ENCODE results near the gene SNCG. TPM values are rescaled to one million over a fixed set of nuclear protein-coding genes. Genes with fewer than 3 reads are reported as not detected.
"Not testable (repeated sequence)": the region's sequence is repeated elsewhere in the genome, so short reads cannot be mapped to it uniquely, and the experiment has no call there.

SNCG gene
- total RNA-seq, 2 donors from 2014 or later: 20.9 to 33.8 TPM

DNA sequence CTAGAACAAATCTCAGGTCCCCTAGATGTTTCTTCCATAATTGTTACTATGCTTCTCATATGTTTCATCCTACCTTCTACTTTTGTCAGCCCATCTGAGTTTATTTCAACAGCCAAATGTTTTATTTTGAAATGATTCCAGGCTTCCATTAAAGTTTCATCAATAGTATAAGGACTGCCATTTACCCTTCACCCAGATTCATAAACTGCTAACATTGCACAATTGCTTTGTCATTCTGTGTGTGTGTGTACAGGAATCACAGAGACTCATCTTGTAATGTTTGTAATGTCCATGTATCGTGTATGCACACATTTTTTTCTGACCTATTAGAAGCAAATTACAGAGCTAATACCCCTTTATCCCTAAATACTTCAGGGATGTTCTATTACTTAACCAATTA, 26.5 kb upstream of the SNCG start:
- H3K36me3 ChIP-seq: peaks cover 34% of the 10 kb centered on the region
- H3K27me3 ChIP-seq: no peaks in the 10 kb centered on the region
- no peaks in the 10 kb centered on the region for H3K4me1 ChIP-seq
- TF ChIP-seq CTCF (IDR thresholded peaks at IDR 0.05): no peak
- H3K4me3 ChIP-seq: no peak overlapping the region
- no peak overlapping the region for H3K27ac ChIP-seq
- no peak for DNase-seq (ENCODE audit: low spot score)
- H3K9me3 ChIP-seq: no peaks in the 10 kb centered on the region

- Histone ChIP-seq H3K4me1 (no peaks in the 10 kb centered on the region), H3K27me3 (no peaks in the 10 kb centered on the region), H3K36me3 (peaks cover 34% of the 10 kb centered on the region), H3K4me3 (no peak overlapping the region), H3K9me3 (no peaks in the 10 kb centered on the region), H3K27ac (no peak overlapping the region)
- DNase-seq (ENCODE audit: low spot score): no peak
- TF ChIP-seq CTCF (IDR thresholded peaks at IDR 0.05): no peak
Measured at GRCh38 chr10:86932674-86933073, 25.7 kb upstream of the SNCG start.

- not testable (repeated sequence) for H3K27ac ChIP-seq, H3K9me3 ChIP-seq, H3K27me3 ChIP-seq, H3K4me1 ChIP-seq, H3K4me3 ChIP-seq
- DNase-seq (ENCODE audit: low spot score): peak; percentile 55
- H3K36me3 ChIP-seq: peaks cover 26% of the 10 kb centered on the region
Measured at GRCh38 chr10:86934162-86934711, 24.2 kb upstream of the SNCG start.

DNA sequence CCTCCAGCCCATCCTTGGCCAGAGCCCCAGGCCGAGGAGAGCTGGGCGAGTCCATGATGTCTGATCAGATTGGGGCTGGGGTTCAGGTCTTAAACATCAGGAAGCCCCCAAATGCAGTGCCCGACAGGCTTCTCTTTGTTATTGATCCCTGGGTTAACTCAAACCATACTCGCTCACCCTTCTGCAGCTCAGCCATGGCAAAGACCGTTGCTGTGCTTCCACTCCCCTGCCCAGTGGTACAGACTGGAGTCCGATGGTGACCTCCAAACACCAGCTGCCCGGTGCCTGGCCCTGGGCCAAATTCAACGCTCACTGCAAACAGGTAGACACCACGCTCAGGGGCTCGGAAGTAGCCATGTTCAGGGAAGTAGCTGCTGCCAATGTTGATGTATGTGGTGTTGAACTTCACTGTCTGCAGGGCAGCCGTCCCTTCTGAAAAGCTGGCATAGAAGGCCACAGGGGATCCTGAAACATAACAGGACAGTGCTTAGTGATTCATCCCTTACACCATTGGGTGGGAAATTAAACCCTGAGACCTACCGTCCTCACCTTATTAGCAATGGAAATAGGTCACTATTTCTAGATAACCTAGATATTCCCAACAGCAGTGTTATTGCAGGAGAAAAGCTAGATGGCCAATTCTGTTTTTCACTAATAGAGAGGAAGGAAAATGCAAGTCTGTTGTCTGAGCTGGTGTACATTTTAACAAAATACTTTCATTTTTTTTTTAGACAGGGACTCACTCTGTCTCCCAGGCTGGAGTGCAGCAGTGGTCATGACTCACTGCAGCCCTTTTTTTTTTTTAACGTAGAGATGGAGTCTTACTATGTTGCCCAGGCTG, 21.5 kb upstream of the SNCG start:
- no peak overlapping the region for H3K4me3 ChIP-seq
- H3K4me1 ChIP-seq: peaks cover 0 to 10% of the 10 kb centered on the region in 2 donors
- peaks cover 14% of the 10 kb centered on the region for H3K36me3 ChIP-seq
- no peak overlapping the region for H3K27ac ChIP-seq
- no peaks in the 10 kb centered on the region for H3K9me3 ChIP-seq
- no peaks in the 10 kb centered on the region for H3K27me3 ChIP-seq
- TF ChIP-seq CTCF (IDR thresholded peaks at IDR 0.05): no peak
- peak; percentile 57 for DNase-seq (ENCODE audit: low spot score)

DNA sequence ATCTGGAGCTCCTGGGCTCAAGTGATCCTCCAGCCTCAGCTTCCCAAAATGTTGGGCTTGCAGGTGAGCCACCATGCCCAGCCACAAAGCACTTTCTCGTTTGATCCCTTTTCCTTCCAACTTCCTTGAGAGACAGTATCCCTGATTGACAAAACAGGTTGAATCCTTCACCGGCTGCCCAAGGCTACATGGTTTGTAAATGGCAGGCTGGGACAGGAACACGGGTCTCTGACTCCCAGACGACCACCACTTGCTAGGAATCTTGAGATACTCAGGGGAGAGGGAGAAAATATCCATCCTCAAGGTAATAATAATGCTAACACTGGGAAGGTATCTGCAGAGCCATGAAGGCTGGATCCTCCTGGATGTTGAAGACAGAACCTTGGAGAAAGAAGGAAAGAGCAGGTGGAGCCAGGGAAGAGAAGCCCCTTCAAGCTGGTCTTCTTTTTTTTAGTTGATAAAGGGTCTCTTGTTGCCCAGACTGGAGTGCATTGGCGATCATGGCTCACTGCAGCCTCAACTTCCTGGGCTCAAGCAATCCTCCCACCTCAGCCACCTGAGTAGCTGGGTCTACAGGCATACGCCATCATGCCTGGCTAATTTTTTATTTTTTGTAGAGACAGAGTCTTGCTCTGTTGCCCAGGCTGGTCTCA, 20.8 kb upstream of the SNCG start:
- DNase-seq (ENCODE audit: low spot score): peak; percentile 52
- Histone ChIP-seq H3K9me3 (no peaks in the 10 kb centered on the region), H3K4me1 (peaks cover 0 to 16% of the 10 kb centered on the region in 2 donors), H3K27ac (no peak overlapping the region), H3K27me3 (no peaks in the 10 kb centered on the region), H3K4me3 (no peak overlapping the region), H3K36me3 (peaks cover 10% of the 10 kb centered on the region)
- TF ChIP-seq CTCF (IDR thresholded peaks at IDR 0.05): no peak

DNA sequence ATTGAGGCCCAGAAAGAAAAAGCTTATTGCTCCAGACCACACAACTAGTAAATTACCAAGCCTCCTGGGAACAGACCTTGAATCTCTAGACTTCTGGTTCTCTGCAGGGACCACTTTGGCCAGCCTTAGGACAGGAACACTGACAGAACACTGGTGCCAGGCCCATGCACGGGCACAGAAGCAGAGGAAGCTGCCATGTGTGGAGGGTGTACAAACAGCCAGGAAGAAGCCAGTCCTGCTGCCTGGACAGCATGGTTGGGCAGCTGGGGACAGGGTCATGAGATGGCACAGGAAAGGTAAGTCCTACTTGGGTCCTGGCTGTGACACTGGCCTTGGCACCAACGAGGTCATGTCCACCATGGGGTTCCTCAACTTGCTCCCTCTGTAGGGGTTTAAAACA, 20.1 kb upstream of the SNCG start:
- DNase-seq (ENCODE audit: low spot score): peak; percentile 56
- Histone ChIP-seq H3K4me3 (no peak overlapping the region), H3K36me3 (peaks cover 8% of the 10 kb centered on the region), H3K27me3 (no peaks in the 10 kb centered on the region), H3K9me3 (no peaks in the 10 kb centered on the region), H3K4me1 (peaks cover 0 to 18% of the 10 kb centered on the region in 2 donors), H3K27ac (no peak overlapping the region)
- TF ChIP-seq CTCF (IDR thresholded peaks at IDR 0.05): no peak

GRCh38 chr10:86940076-86940475, 18.3 kb upstream of the SNCG start:
- peak; percentile 57 for DNase-seq (ENCODE audit: low spot score)
- not testable (repeated sequence) for H3K27me3 ChIP-seq, H3K9me3 ChIP-seq, H3K4me3 ChIP-seq, H3K27ac ChIP-seq, H3K36me3 ChIP-seq
- H3K4me1 ChIP-seq: peaks cover 0 to 28% of the 10 kb centered on the region in 2 donors
